Keratinocyte (primary cell): ENCODE measurements around the gene SLC23A1. TPM values are rescaled to one million over a fixed set of nuclear protein-coding genes. Genes with fewer than 3 reads are reported as not detected.
A peak's percentile ranks its signal among the peaks of the same experiment; 100 is the strongest.

Experiments
- DNase-seq: peaks from one replicate; pipeline ENCODE4 v3.0.0-alpha.2; 2011; ENCODE audit warnings: low read depth, missing footprints, low spot score
- FAIRE-seq: peaks from 2 replicates; lab custom pipeline; 2011; peaks lifted over from hg19 to GRCh38; lab: Jason Lieb, UNC
- H2AFZ ChIP-seq: 2 replicates; pipeline ENCODE4 v1.6.0; 2012; ENCODE audit warnings: low read length, control low read depth, inconsistent platforms; ENCODE audit not compliant: control insufficient read depth
- H3K27ac ChIP-seq: 2 replicates; pipeline ENCODE4 v1.5.1; 2011; ENCODE audit warnings: low read length; ENCODE audit not compliant: control insufficient read depth, insufficient read depth
- H3K27me3 ChIP-seq: 3 replicates; pipeline ENCODE4 v1.6.0; 2011; ENCODE audit warnings: low read length; ENCODE audit not compliant: control insufficient read depth, insufficient read depth; ENCODE audit errors: extremely low read depth
- H3K36me3 ChIP-seq, 2 experiments: 2 replicates in 1 of 2; 3 replicates in 1 of 2; pipeline ENCODE4 v1.5.1; 2011; ENCODE audit warnings: low read length in 2 of 2, mild to moderate bottlenecking in 1 of 2; ENCODE audit not compliant: control insufficient read depth in 2 of 2, insufficient read depth in 2 of 2; ENCODE audit errors: extremely low read depth in 1 of 2
- H3K4me1 ChIP-seq: 3 replicates; pipeline ENCODE4 v1.5.1; 2011; ENCODE audit warnings: low read length; ENCODE audit not compliant: control insufficient read depth, insufficient read depth; ENCODE audit errors: extremely low read depth
- H3K4me2 ChIP-seq: 3 replicates; pipeline ENCODE4 v1.6.0; 2011; ENCODE audit warnings: low read depth, low read length; ENCODE audit not compliant: control insufficient read depth, insufficient read depth; ENCODE audit errors: extremely low read depth
- H3K4me3 ChIP-seq, 3 experiments: fragments of 200-600 bp in 1 of 3; sonication (generic) in 1 of 3; 2 replicates in 2 of 3; 3 replicates in 1 of 3; pipeline ENCODE4 v1.5.1; 2011 to 2016; ENCODE audit warnings: low read length in 3 of 3, mild to moderate bottlenecking in 3 of 3, control low read depth in 2 of 3, inconsistent platforms in 1 of 3, low read depth in 1 of 3, mixed read lengths in 1 of 3, mixed run types in 1 of 3, moderate library complexity in 1 of 3; ENCODE audit not compliant: control insufficient read depth in 2 of 3, insufficient read depth in 2 of 3; ENCODE audit errors: extremely low read depth in 1 of 3
- H3K79me2 ChIP-seq: 2 replicates; pipeline ENCODE4 v1.6.0; 2012; ENCODE audit warnings: low read length; ENCODE audit not compliant: control insufficient read depth, insufficient read depth
- H3K9ac ChIP-seq: 3 replicates; pipeline ENCODE4 v1.6.0; 2011; ENCODE audit warnings: low read length; ENCODE audit not compliant: control insufficient read depth, insufficient read depth; ENCODE audit errors: extremely low read depth
- H3K9me1 ChIP-seq: 3 replicates; pipeline ENCODE4 v1.6.0; 2011; ENCODE audit warnings: low read length; ENCODE audit not compliant: control insufficient read depth, insufficient read depth; ENCODE audit errors: extremely low read depth
- H3K9me3 ChIP-seq: 2 replicates; pipeline ENCODE4 v1.5.1; 2012; ENCODE audit warnings: low read depth, low read length; ENCODE audit not compliant: control insufficient read depth
- H4K20me1 ChIP-seq: 3 replicates; pipeline ENCODE4 v1.6.0; 2011; ENCODE audit warnings: low read length; ENCODE audit not compliant: control insufficient read depth, insufficient read depth; ENCODE audit errors: extremely low read depth
- EZH2 ChIP-seq: IDR thresholded peaks from one replicate; pipeline ENCODE4 v1.6.1; 2012; ENCODE audit warnings: inconsistent platforms, mild to moderate bottlenecking, low read length, moderate library complexity
- dilution Hi-C: fragments of 300-500 bp; cut with MboI; formaldehyde crosslinking; loops from one replicate; pipeline ENCODE4 v1.7.0; 2020; ENCODE audit warnings: low sequenced_read_pairs; ENCODE audit not compliant: extremely low pct_ligation_motif_present
- polyA minus RNA-seq, 3 experiments: library from RNA; depleted of rRNA, polyadenylated mRNA; stranded (reverse); fragments of >200 nt; gene quantifications; 1 replicate in 1 of 3; 2 replicates in 1 of 3; 3 replicates in 1 of 3; pipeline ENCODE4 v1.2.3, GENCODE V29; 2011
- polyA plus RNA-seq, 5 experiments: library from polyadenylated mRNA; depleted of rRNA in 3 of 5; stranded (reverse) in 3 of 5; stranded (forward) in 1 of 5; unstranded in 1 of 5; fragments of >200 nt; gene quantifications; 1 replicate in 1 of 5; 2 replicates in 3 of 5; 3 replicates in 1 of 5; pipeline versions ENCODE4 v1.2.1 to v1.2.3, GENCODE V29; 2011 to 2012; ENCODE audit warnings: missing spikeins in 2 of 5, low read depth in 1 of 5, low replicate concordance in 1 of 5
- TF ChIP-seq, protein P1 (sequence below), 3 experiments: IDR thresholded peaks in 1 of 3; conservative IDR thresholded peaks in 1 of 3; optimal IDR thresholded peaks in 1 of 3; 2 replicates in 2 of 3; 3 replicates in 1 of 3; pipeline versions ENCODE3 to v1.5.1; 2011; ENCODE audit warnings: low read length in 3 of 3, mild to moderate bottlenecking in 3 of 3, moderate library complexity in 2 of 3, control low read depth in 1 of 3, inconsistent platforms in 1 of 3; ENCODE audit not compliant: insufficient read depth in 2 of 3; ENCODE audit errors: extremely low read depth in 1 of 3

Gene SLC23A1
- polyA plus RNA-seq (0.03 TPM in 1 of 3 replicates, not detected in the others), polyA minus RNA-seq (not detected in 3 replicates)
- polyA plus RNA-seq (2011; ENCODE audit: low read depth): not detected
- not detected in 2 replicates for polyA plus RNA-seq (2011; cell fraction: cytosol; rRNA removed)
- polyA plus RNA-seq (2011; cell fraction: nucleus; rRNA removed): not detected in 2 replicates
- 0.06 TPM in 1 of 2 replicates, not detected in the other for polyA plus RNA-seq (2012; ENCODE audit: low replicate concordance)
- polyA minus RNA-seq (2011; cell fraction: cytosol; rRNA and poly(A)+ RNA removed): not detected
- polyA minus RNA-seq (2011; cell fraction: nucleus; rRNA and poly(A)+ RNA removed): not detected in 2 replicates

DNA sequence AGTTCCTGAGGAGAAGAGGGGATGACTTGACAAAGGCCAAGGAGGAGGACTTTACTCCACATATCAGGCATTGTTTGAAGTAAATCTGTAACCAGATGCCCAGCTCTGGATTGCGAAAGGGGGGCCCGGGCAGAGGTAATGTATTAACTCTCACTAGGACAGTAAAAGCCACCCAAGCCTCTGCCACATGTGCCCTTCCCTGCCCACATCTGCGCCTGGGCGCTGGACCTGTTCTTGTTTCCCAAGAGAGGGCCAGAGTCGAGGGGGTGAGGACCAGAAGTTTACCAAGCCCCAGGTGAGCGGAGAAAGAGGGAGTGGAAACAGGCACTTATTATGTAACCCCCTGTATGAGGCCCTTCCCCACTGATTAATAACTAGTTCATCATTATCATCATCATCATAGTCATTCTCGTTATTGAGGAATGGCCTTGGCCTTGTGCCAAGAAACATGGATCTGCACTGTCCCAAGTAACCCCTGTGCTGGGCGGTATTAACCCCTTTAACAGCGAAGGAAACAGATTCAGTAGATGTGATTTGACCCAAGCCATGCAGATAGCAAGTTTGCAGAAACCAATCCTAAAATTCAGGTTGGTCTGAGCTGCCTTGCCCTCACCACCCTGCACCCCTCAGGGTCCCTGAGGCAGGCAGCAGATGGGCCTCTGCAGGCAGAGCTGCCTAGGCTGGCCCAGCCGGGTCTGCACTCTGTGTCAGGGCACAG, at the start of gene SLC23A1:
SLC23A1 (minus strand) TSS at position 23 of the 718 bp plus-strand sequence. CDS start 44 bp downstream, outside the sequence.
- no peak within 1 kb of the TSS for H3K27ac ChIP-seq
- FAIRE-seq: no peak

DNA sequence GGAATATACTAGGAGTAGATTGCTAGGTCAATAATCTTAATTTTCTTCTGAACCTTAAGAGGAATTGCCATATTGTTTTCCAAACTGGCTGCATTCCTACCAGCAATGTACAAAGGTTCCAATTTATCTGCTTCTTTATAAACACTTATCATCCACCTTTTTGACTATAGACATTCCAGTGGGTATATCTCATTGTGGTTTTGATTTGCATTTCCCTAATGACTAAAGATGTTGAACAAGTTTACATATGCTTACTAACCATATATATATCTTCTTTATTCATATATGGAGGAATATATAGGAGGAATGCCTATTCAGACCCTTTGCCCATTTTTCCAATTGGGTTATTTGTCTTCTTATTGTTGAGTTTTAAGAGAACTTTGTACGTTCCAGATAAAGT, 48.6 kb upstream of the SLC23A1 start:
- Histone ChIP-seq H4K20me1 (no peaks in the 10 kb centered on the region), H3K79me2 (no peaks in the 10 kb centered on the region), H3K4me1 (peaks cover 2% of the 10 kb centered on the region), H3K9me3 (no peaks in the 10 kb centered on the region), H3K4me3 (no peak overlapping the region), H3K9ac (no peak overlapping the region), H3K27ac (no peak overlapping the region), H2AFZ (no peak overlapping the region), H3K4me2 (no peak overlapping the region), H3K27me3 (no peaks in the 10 kb centered on the region), H3K36me3 (no peaks in the 10 kb centered on the region), H3K9me1 (no peaks in the 10 kb centered on the region)
- DNase-seq (no peak), FAIRE-seq (peak; percentile 20)
- TF ChIP-seq EZH2: no peak
- TF ChIP-seq, protein P1, sequence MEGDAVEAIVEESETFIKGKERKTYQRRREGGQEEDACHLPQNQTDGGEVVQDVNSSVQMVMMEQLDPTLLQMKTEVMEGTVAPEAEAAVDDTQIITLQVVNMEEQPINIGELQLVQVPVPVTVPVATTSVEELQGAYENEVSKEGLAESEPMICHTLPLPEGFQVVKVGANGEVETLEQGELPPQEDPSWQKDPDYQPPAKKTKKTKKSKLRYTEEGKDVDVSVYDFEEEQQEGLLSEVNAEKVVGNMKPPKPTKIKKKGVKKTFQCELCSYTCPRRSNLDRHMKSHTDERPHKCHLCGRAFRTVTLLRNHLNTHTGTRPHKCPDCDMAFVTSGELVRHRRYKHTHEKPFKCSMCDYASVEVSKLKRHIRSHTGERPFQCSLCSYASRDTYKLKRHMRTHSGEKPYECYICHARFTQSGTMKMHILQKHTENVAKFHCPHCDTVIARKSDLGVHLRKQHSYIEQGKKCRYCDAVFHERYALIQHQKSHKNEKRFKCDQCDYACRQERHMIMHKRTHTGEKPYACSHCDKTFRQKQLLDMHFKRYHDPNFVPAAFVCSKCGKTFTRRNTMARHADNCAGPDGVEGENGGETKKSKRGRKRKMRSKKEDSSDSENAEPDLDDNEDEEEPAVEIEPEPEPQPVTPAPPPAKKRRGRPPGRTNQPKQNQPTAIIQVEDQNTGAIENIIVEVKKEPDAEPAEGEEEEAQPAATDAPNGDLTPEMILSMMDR (optimal IDR thresholded peaks at IDR 0.05 in 1 of 3, IDR thresholded peaks at IDR 0.05 in 1 of 3, conservative IDR thresholded peaks at IDR 0.05 in 1 of 3; ENCODE audit: extremely low read depth in 1 of 3, insufficient read depth in 2 of 3, low read length in 3 of 3): no peak
- dilution Hi-C loops: no loop called here

More for the DNA sequence above, at the start of gene SLC23A1:
- Histone ChIP-seq H3K27me3 (no peaks in the 10 kb centered on the region), H3K79me2 (no peaks in the 10 kb centered on the region), H3K36me3 (no peaks in the 10 kb centered on the region), H3K4me3 (no peak within 1 kb of the TSS), H2AFZ (no peak within 1 kb of the TSS), H3K9me1 (no peaks in the 10 kb centered on the region), H3K9ac (no peak within 1 kb of the TSS), H4K20me1 (no peaks in the 10 kb centered on the region), H3K4me2 (no peak within 1 kb of the TSS), H3K9me3 (no peaks in the 10 kb centered on the region), H3K4me1 (peaks cover 32% of the 10 kb centered on the region)
- TF ChIP-seq EZH2: no peak
- TF ChIP-seq, protein P1 (optimal IDR thresholded peaks at IDR 0.05 in 1 of 3, IDR thresholded peaks at IDR 0.05 in 1 of 3, conservative IDR thresholded peaks at IDR 0.05 in 1 of 3; ENCODE audit: extremely low read depth in 1 of 3, insufficient read depth in 2 of 3, low read length in 3 of 3): no peak
- no peak for DNase-seq
- dilution Hi-C loops: no loop called here
